Activated T-cell treated with anti-CD3 and anti-CD28 coated beads for 1 hour (primary cell): ENCODE data around the gene SPARCL1.
"Not testable (repeated sequence)": the region's sequence is repeated elsewhere in the genome, so short reads cannot be mapped to it uniquely, and the experiment has no call there.

Experiments
- DNase-seq: peaks from one replicate; pipeline ENCODE4 v3.0.0-alpha.2; 2020; ENCODE audit warnings: low read depth

SPARCL1 gene

DNA sequence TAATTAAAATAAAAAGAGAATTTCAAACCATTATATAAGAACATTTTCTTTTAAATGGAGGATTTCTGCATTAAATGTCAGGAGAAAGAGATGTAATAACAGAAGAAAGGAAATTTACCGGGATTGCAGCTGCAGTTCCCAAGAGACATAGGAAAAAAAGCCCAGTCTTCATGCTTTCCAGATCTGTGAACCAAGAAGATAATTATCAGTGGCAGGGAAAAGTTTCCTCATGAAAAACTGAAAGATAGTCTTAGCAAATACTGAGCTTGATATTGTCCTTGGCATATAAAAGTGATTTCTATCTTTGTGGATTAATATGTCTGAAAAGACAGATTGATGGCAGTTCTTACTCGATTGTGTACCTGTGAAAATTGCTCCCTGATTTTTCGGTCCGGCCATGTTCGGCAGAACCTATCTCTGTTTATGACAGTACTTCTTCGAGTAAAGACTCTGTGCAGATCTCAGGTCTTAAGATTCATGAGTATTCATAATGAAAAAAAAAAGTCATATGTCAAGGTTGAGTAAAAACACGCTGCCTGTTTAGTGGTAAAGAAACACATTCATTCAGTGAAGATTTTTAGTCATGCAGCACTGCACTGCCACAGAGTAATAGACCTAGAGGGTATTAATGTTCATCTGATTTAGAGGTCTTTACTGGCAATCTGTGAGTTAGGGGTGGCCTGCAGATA lies 29.6 kb downstream of the SPARCL1 start:
- no peak for DNase-seq

GRCh38 chr4:87498446-87498900 lies 30.7 kb downstream of the SPARCL1 start:
- no peak for DNase-seq

GRCh38 chr4:87497578-87497977 lies 31.6 kb downstream of the SPARCL1 start:
- DNase-seq, result no peak

GRCh38 chr4:87497159-87497558 lies 32.0 kb downstream of the SPARCL1 start:
- no peak for DNase-seq

- DNase-seq, result no peak
Measured at GRCh38 chr4:87493115-87493514, 36.1 kb downstream of the SPARCL1 start.

DNA sequence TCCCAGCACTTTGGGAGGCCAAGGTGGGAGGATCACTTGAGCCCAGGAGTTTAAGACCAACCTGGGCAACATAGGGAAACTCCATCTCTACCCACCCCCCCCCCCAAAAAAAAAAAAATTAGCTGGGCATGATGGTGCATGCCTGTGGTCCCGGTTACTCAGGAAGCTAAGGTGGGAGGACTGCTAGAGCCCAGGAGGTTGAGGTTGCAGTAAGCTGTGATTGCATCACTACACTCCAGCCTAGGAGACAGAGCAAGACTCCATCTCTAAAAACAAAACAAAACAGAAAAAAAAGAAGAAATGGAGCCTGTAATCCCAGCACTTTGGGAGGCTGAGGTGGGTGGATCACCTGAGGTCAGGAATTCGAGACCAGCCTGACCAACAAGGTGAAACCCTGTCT lies 37.3 kb downstream of the SPARCL1 start:
- DNase-seq, result not testable (repeated sequence)

DNA sequence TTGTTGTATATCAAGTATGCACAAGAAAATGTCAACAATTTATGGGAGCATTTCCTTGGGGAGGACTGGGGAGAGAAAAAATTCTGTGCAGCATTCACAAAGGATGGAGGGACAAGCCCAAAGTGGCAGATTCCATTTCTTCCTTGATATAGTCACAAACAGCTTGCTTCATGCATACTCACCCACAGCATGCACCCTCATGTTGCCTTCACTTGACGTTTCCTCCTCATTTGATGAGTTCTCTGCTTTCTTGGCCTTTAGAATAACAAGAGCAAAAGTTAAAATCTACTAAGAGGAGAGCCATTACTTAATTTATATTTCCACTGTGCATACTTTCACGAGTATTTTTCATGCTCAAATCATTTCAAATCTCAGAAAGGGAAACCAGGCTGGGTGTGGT lies 37.7 kb downstream of the SPARCL1 start:
- DNase-seq, result no peak

DNA sequence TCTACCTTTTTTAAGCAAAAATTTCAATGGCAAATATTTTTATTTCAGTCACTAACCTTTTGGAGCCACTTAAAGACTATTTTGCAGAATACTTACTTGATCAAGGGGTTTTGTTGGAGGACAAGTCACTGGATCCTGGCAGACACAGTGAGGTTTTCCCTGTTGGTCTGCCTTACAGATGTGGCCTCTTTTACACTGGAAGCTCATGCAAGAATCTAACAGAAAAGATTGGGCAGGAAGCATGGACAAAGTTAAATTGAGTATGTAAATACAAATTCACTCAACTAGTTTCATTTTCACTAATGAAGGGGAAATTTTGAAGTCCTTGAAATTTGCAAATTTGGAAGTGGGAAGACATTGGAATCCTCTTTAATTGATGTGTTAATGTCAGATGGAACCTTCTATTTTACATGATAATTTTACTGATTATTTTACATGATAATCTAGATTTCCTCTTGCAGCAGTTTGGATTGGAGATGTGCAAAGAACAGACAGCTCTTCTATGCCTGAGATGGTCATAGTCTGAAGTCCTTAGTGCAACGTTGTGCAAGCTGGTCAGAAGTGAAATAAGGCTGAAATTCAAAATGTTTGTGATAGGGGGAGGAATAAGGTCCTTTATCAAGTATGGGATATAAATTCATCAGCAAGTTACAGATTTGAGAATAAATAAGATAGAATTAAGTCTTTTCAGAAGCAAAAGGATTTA lies 38.4 kb downstream of the SPARCL1 start:
- no peak for DNase-seq

- DNase-seq, result no peak
Measured at GRCh38 chr4:87489678-87490077, 39.5 kb downstream of the SPARCL1 start.

- DNase-seq, result not testable (repeated sequence)
Measured at GRCh38 chr4:87488666-87489065, 40.5 kb downstream of the SPARCL1 start.

DNA sequence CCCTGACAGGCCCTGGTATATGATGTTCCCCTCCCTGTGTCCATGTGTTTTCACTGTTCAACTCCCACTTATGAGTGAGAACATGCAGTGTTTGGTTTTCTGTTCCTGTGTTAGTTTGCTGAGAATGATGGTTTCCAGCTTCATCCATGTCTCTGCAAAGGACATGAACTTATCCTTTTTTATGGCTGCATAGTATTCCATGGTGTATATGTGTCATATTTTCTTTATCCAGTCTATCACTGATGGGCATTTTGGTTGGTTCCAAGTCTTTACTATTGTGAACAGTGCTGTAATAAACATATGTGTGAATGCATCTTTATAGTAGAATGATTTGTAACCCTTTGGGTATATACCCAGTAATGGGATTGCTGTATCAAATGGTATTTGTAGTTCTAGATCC lies 45.9 kb downstream of the SPARCL1 start:
- not testable (repeated sequence) for DNase-seq

DNA sequence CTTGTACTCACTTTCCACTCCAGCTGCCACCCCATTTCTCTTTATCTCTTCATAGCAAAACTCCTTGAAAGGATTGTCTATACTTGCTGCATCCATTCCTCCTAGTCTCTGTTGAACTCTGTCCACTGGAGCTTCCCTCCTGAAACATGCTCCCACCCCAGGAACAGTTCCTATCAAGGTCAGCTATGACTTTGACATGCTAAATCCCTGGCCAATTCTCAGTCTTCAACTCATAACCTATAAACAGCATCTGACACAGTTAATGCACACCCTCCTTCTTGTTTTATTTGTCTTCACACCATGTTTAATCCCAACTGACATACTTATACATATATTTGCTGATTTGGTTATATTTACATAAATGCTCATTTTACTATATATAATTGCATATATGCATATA lies 47.8 kb downstream of the SPARCL1 start:
- no peak for DNase-seq

DNA sequence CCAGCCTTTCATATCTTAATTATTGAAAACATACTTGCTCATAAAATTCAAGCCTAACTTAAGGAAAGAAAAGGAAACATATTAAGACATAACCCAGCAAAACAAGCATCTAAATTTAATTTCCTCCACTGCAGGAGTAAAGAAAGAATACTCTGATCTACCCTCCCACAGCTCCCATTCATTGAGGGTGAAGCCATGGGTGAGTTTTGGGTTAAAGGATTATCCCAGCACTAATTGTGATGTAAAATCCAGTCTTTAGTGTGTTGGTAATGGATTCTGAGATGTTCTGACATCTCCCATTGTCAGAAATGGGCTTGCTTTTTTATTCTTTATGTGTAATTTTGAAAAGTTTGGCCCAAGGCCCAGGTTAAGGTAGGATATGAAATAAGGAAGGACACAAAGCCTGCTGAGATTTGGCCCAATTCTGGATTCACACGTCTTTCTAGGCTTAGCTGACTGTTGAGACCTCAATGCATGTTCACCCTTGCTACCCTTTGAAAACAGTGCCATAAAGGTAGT lies 50.4 kb downstream of the SPARCL1 start:
- DNase-seq, result no peak

DNA sequence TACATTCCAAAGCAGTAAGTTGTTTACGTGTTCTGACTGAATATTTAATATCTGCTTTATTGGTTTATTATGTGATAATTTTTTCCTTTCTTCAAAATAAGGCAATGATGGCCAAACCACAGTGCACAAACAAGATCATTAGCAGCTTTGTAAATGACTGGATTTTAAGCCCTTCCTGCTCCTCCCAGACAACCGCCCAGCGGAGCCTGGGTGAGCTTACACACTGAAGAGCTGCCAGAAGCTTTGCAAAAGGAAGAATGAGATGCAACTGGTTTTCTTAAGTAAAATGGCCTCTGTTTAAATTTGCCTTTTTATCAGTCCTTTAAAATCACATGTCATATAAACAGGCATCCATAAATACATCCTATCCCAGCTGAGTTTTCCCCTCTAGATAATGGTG lies 52.2 kb downstream of the SPARCL1 start:
- no peak for DNase-seq

DNA sequence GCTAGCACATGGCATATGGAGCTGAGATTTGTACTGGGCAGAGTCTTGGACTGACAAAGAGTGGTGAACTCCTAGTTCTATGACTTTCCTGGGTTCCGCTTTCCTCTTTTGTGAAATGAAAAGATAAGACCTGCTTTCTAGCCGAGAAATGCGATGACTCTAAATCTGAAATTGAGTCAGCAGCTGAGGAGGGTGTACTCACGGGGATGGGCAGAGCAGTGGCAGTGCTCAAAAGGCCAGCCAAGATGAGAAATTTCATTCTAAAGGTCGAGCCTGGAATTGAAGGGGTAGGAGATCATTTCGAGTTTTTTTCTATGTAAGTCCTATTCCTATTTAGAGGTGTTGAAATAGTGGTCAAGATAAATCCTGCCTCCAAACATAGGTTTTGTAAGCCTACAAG lies 59.8 kb downstream of the SPARCL1 start:
- no peak for DNase-seq

- DNase-seq, result no peak
Measured at GRCh38 chr4:87465739-87466366, 63.3 kb downstream of the SPARCL1 start.

- no peak for DNase-seq
Measured at GRCh38 chr4:87462102-87462501, 67.1 kb downstream of the SPARCL1 start.

- DNase-seq, result no peak
Measured at GRCh38 chr4:87461281-87461700, 67.9 kb downstream of the SPARCL1 start.

- no peak for DNase-seq
Measured at GRCh38 chr4:87458913-87459312, 70.3 kb downstream of the SPARCL1 start.

- DNase-seq, result no peak
Measured at GRCh38 chr4:87451537-87451936, 77.6 kb downstream of the SPARCL1 start.

DNA sequence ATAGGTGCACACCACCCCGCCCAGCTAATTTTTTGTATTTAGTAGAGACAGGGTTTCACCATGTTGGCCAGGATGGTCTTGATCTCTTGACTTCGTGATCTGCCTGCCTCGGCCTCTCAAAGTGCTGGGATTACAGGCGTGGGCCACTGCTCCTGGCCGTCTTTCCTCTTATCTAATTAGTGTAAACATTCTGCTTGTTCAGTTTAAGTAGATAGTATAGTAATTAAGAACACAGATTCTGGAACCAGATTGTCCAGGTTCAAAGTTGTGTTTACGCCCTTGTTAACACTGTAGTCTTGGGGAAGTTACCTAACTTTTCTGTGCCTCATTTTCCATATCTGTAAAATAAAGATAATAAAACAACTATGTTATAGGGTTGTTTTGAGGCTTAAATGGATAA lies 82.8 kb downstream of the SPARCL1 start:
- not testable (repeated sequence) for DNase-seq

GRCh38 chr4:87445964-87446363 lies 83.2 kb downstream of the SPARCL1 start:
- DNase-seq, result no peak

- DNase-seq, result no peak
Measured at GRCh38 chr4:87444741-87445140, 84.4 kb downstream of the SPARCL1 start.
